Right lobe of liver (tissue), 6 donors: Measurements from ENCODE around the gene EPYC. TPM values are rescaled to one million over a fixed set of nuclear protein-coding genes. Genes with fewer than 3 reads are reported as not detected.

ENCODE experiments used
- ATAC-seq, 4 donors: fragments of 200-7000 bp; cut with Tn5 transposase; one replicate each; pipeline ENCODE4 v1.9.1; 2020; ENCODE audit warnings: mild to moderate bottlenecking in 4 of 4, moderate library complexity in 4 of 4
- DNase-seq, 3 donors: peaks; one replicate each; pipeline ENCODE4 v3.0.0-alpha.2; 2020
- H3K27ac ChIP-seq, 3 donors: fragments of 200-600 bp; one replicate each; pipeline ENCODE4 v1.8.0; 2022
- H3K27me3 ChIP-seq, 2 donors: fragments of 200-600 bp; one replicate each; pipeline ENCODE4 v1.8.0; 2022
- H3K36me3 ChIP-seq, 4 donors: fragments of 200-600 bp; sonication (generic) in 1 of 4; one replicate each; pipeline versions ENCODE4 v1.5.1 to v1.8.0; 2017 to 2022; ENCODE audit warnings: control low read depth in 1 of 4
- H3K4me1 ChIP-seq, 4 donors: fragments of 200-600 bp; sonication (generic) in 1 of 4; one replicate each; pipeline versions ENCODE4 v1.5.1 to v1.8.0; 2017 to 2022; ENCODE audit warnings: control low read depth in 1 of 4
- H3K4me3 ChIP-seq, 3 donors: fragments of 200-600 bp; one replicate each; pipeline ENCODE4 v1.8.0; 2022
- H3K9me3 ChIP-seq, 4 donors: fragments of 200-600 bp; sonication (generic) in 1 of 4; one replicate each; pipeline versions ENCODE4 v1.5.1 to v1.8.0; 2017 to 2022; ENCODE audit warnings: control low read depth in 1 of 4
- CTCF ChIP-seq, 4 donors: fragments of 200-600 bp in 3 of 4; fragments of 450-650 bp in 1 of 4; IDR thresholded peaks; one replicate each; pipeline versions ENCODE4 v1.5.1 to v1.8.0; 2016 to 2022; ENCODE audit warnings: antibody characterized with exemption in 4 of 4, mild to moderate bottlenecking in 2 of 4
- POLR2A ChIP-seq: fragments of 450-650 bp; IDR thresholded peaks from one replicate; pipeline ENCODE4 v1.6.1; 2017; ENCODE audit warnings: antibody characterized with exemption, mild to moderate bottlenecking
- WGBS: methylation state at CpG from one replicate; pipeline ENCODE4 v1.1.6; 2018; ENCODE audit warnings: low coverage, low lambda C conversion rate; ENCODE audit not compliant: insufficient coverage; ENCODE audit errors: missing lambda C conversion rate; 5-methylcytosine and 5-hydroxymethylcytosine counted together
- intact Hi-C, 2 donors: fragments of 100-400 bp; cut with DNase I; formaldehyde crosslinking; loops; one replicate each; pipeline versions ENCODE4 v1.11.2 to v1.14.1; 2022
- total RNA-seq, 6 experiments: library from RNA; depleted of rRNA in 2 of 6; stranded (reverse); fragments of >200 nt in 2 of 6; fragmentation: NEBNext Ultra II Directional in 3 of 6; extraction: Animal tissue kit (Norgen Biotek cat#: 25700) in 3 of 6; gene quantifications; one replicate each; pipeline versions ENCODE4 v1.1.0 to v1.2.4, GENCODE V29; 2016 to 2023
- donor health status: DM: no; HTN: yes; CAD: no.
- donor health status: DM: no; HTN: no; CAD: no.
- donor health status: DM: no; HTN: no; CAD: no.
- donor health status: DM: no; HTN: yes; CAD: no.
- donor health status: DM: no; HTN: yes; CAD: no.

Gene EPYC
- total RNA-seq, 6 experiments from 2014 or later = not detected

DNA sequence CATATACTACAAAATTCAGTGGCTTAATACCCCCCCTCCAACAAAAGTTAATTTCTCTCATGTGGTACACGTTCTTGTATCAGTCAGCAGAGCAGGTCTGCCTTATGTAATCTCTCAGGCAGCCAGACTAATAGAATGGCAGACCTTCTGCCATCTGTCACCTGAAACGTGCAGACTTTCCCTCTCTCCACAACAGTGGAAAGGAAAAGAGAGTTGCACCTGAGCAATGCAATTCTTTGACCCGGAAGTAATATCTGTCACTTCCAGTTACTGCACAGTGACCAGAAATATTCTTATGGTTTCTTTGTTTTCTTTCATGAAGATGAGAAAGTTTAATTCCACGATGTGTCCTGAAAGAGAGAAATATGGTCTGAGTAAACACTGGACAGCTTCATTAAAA lies 38.6 kb upstream of the EPYC start:
- no peak for DNase-seq
- WGBS = 40% methylated on average over 4 of the region's 4 CpGs
- Histone ChIP-seq H3K27ac (no peak overlapping the region), H3K9me3 (no peaks in the 10 kb centered on the region), H3K27me3 (no peaks in the 10 kb centered on the region), H3K4me3 (no peak overlapping the region), H3K36me3 (no peaks in the 10 kb centered on the region), H3K4me1 (no peaks in the 10 kb centered on the region)
- TF ChIP-seq CTCF (IDR thresholded peaks at IDR 0.05) (no peak), POLR2A (no peak)
- intact Hi-C loops = no loop called here
- no peak for ATAC-seq

DNA sequence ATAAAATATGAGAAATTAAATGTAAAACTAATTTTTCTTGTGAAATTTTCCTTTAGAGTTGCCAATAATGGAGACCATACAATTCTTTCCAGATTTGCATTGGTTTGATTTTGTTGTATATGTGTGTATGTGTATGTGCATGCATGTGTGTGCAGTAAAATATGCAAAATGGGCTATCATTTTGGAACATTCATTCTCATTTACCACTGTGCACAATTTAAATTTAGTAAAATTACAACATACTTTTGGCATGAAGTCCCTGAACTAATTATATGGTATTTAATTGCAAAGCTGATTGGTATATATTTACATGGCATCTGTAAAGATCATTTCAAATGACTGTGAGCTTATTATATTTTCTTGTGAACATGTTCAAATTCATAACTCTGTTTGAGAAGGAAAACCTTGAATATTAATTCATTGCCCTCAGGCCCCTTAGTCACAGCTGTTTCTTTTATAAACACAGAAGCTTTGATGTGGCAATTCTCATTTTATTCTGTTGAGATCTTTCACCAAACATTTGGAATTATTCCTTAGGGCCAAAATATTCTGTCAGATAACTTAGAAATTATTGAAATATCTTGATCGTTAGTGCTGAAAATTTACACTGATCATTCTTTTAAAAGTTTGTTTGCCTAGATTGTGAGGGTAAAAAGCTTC lies 35.5 kb upstream of the EPYC start:
- Histone ChIP-seq H3K4me1 (no peaks in the 10 kb centered on the region), H3K36me3 (no peaks in the 10 kb centered on the region), H3K9me3 (no peaks in the 10 kb centered on the region), H3K27me3 (no peaks in the 10 kb centered on the region), H3K4me3 (no peak overlapping the region), H3K27ac (no peak overlapping the region)
- TF ChIP-seq CTCF (IDR thresholded peaks at IDR 0.05) = no peak
- TF ChIP-seq POLR2A = no peak
- intact Hi-C loops = no loop called here
- WGBS = 29% methylated on average over 1 of the region's 1 CpG
- DNase-seq (no peak), ATAC-seq (no peak)

DNA sequence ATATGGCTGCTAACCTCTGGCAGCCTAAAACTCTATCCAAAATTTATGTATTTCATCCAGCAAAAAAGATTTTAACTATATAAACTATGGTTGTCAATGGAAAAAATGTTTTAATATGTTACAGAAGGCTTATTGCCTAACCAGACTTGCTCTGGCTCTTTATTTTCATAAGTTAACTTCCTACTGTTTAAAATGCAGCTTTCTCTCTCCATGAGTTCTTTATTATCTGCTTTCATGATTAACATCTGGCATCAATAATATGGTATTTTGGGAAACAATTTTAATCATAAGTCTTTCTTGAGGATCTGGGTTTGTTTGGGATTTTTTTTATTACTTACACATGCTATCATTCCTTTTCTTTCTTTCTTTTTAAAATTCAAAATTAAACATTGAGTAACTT lies 32.5 kb upstream of the EPYC start:
- DNase-seq (no peak), ATAC-seq (no peak)
- Histone ChIP-seq H3K27ac (no peak overlapping the region), H3K4me3 (no peak overlapping the region), H3K27me3 (no peaks in the 10 kb centered on the region), H3K4me1 (no peaks in the 10 kb centered on the region), H3K9me3 (no peaks in the 10 kb centered on the region), H3K36me3 (no peaks in the 10 kb centered on the region)
- TF ChIP-seq CTCF (IDR thresholded peaks at IDR 0.05) (no peak), POLR2A (no peak)
- intact Hi-C loops = no loop called here

DNA sequence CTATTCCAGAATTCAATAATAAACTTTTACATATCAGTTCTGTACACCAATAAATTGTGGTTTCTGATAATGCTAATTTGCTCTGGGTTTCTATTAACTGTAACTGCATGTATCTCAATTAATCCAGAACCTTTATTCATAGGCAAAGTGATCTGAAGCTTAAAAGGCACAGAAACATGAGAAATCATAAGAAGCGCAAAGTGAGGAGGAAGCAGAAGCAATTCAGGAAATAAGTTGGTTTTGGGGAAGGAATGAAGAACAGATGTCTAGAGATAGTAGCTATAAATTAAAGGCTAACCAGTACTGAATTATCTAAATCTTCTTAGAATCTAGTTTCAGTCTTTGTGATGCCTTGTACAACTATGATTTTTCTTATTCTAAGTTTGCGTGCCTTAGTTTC lies 28.5 kb upstream of the EPYC start:
- WGBS = 38% methylated on average over 2 of the region's 2 CpGs
- Histone ChIP-seq H3K36me3 (no peaks in the 10 kb centered on the region), H3K9me3 (no peaks in the 10 kb centered on the region), H3K27ac (no peak overlapping the region), H3K4me1 (no peaks in the 10 kb centered on the region), H3K27me3 (no peaks in the 10 kb centered on the region), H3K4me3 (no peak overlapping the region)
- TF ChIP-seq CTCF (IDR thresholded peaks at IDR 0.05) (no peak), POLR2A (no peak)
- DNase-seq = no peak
- no peak for ATAC-seq
- intact Hi-C loops = no loop called here
